ENCODE data around the gene AEBP1. TPM values are rescaled to one million over a fixed set of nuclear protein-coding genes. Genes with fewer than 3 reads are reported as not detected.

AEBP1 gene
- total and polyA plus RNA-seq, 9 of the 15 experiments (the other 6 are each of a cell fraction or from before 2014, with no cell fraction given) = 0.03 to 0.78 (median 0.30) TPM; not detected in 2

GRCh38 chr7:44117801-44118429 is 13.8 kb downstream of the AEBP1 start (continued):
- TF ChIP-seq NR0B1 (IDR thresholded peaks at IDR 0.05; ENCODE audit: partially characterized antibody) = no peak
- 0 out of 2 replicates have a peak, but pooled peaks have one; percentile 33 for TF ChIP-seq POLR2G (IDR thresholded peaks at IDR 0.05; ENCODE audit: low read depth, low read length)
- no peak for TF ChIP-seq GTF3C2 (IDR thresholded peaks at IDR 0.05; ENCODE audit: borderline replicate concordance, extremely low read depth, insufficient read length)
- TF ChIP-seq CBX2 (IDR thresholded peaks at IDR 0.05; ENCODE audit: insufficient read depth, low read length, poor library complexity, severe bottlenecking) = no peak
- TF ChIP-seq ARID1B (IDR thresholded peaks at IDR 0.05) = no peak
- TF ChIP-seq RFX5 (IDR thresholded peaks at IDR 0.05; ENCODE audit: low read depth, low read length) = no peak
- TF ChIP-seq BCL6 (CRISPR knock-in tag; IDR thresholded peaks at IDR 0.05) = no peak
- no peak for TF ChIP-seq NCOA2 (IDR thresholded peaks at IDR 0.05; ENCODE audit: partially characterized antibody in 2 of 2)
- no peak for TF ChIP-seq PHF8 (IDR thresholded peaks at IDR 0.05; ENCODE audit: borderline replicate concordance, low read length)
